ENCODE data around the gene BCS1L. TPM values are rescaled to one million over a fixed set of nuclear protein-coding genes. Genes with fewer than 3 reads are reported as not detected.

Gene BCS1L
- total RNA-seq, 1 donor from 2014 or later, result 31.3 TPM

- no peak for DNase-seq
Measured at GRCh38 chr2:218662377-218662776, 2.9 kb downstream of the BCS1L start.

DNA sequence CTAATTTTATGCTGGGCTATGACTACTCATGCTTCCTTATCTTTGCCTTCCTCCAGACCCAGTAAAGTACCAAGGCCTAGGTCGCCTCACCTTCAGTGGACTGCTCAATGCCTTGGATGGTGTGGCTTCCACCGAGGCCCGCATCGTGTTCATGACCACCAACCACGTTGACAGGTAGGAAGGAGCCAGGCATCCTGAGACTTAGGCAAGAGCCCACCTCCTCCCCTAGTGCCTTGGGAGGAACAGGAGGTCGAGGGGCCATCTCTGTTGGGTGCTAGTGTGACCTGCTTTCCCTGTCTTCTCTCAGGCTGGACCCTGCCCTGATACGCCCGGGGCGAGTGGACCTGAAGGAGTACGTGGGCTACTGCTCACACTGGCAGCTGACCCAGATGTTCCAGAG is 3.3 kb downstream of the BCS1L start:
- DNase-seq, result no peak

DNA sequence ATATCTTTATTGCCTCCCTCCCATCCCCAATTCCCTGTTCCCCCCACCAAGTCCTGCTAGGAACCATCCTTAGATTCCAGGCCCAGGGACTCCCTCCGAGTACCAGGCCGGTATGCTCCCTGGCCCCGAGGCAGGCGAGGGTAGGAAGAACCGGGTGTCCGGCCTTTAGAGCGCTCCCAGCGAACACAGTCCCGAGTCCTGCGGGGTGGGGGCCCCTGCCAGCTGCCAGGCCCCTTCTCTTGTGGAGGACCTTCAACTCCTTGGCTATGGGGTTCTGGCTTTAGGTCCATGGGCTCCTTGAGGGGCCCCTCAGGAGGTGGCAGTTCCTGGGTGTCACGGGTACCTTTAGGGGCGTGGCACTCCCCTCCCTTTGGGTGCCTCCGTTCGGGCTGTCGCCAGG is 4.4 kb downstream of the BCS1L start:
- DNase-seq, result no peak

DNA sequence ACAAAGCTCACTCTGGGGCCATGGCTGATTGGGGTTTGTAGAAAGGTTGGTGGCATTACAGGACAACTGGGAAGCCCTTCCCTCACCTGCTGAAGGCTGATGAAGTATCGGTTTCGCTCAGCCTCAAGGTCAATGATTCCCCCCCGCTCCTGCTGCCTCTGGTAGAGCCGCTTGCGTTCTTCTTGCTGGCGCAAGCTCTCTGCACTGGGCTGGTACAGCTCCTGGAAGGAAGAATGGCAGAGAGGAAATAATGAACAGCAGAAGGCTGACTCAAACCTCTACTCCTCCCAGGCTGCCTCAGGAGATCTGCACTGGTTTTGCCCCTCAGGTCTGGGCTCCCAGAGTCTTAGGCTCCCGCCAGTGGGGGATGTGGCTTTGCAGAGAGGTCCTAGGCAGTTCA is 5.2 kb downstream of the BCS1L start:
- no peak for DNase-seq

DNA sequence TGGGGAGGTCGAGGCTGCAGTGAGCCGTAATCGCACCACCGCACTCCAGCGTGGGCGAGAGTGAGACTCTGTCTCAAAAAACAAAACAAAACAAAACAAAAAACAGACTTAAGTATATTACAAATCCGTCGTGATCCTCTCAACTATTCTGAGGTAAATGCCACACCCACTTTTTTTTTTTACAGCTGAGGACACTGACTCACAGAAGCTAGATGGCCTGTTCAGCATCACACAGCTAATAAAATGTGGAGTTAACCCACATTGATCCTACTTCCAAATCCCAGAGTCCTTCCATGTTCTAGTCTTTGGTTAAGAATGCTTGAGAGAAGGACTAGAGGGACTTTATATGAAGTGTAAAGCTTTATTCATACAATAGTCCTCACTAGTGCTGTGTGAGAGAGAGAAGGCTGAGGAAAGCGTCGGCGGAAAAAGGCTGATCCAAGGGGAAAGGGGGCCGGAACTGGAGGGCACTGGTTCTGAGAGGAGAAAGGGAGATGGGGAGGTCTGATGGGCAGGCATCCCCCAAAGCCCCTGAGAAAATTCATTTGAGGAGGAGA is 11.7 kb downstream of the BCS1L start:
- DNase-seq, result peak; percentile 15

GRCh38 chr2:218671654-218672566 is 12.4 kb downstream of the BCS1L start, which contains the start of the genes RNF25 and STK36:
RNF25 (minus strand) TSS chr2:218672002; CDS start chr2:218671970, 32 bp downstream.
STK36 (plus strand) TSS chr2:218672086; CDS start chr2:218672830, 744 bp downstream.
- peak; percentile 85 for DNase-seq

- peak; percentile 29 for DNase-seq
Measured at GRCh38 chr2:218679119-218679518, 19.6 kb downstream of the BCS1L start.

DNA sequence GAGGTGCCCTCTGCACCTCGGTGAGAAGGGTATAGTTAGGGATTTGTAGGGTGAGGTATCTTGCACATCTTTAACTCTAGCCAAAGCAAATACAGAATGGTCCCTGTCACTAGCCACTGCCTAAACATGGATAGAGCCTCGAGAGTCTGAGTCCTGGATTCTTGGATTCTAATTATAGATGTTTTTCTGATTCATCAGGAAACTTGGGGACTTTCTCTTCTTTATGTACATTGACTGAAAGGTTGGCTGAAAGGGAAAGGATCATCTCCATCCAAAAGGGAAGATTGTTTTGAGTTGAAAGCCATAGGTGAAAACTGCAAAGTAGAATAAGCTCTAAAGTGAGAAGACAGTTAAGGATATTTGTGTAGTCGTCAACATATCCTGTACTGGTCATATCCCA is 20.6 kb downstream of the BCS1L start:
- DNase-seq, result no peak

- DNase-seq, result peak; percentile 90
Measured at GRCh38 chr2:218687400-218688060, 28.0 kb downstream of the BCS1L start.

DNA sequence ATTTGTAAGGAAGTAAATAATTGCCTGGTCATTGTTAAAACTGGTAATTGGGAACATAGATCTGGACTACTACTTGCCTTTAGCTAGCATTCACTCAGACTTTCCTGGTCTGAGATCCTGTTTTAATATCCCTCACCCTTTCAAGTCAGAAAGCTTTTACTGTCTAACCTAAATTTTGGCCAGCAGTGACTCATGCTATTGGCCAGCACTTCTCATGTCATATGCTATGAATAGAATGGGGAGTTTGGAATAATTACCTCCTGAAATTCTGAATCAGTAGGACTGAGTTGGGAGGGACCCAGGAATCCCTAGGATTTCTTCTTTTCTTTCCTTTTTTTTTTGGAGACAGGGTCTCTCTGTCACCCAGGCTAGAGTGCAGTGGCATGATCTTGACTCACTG is 31.8 kb downstream of the BCS1L start:
- no peak for DNase-seq

- peak; percentile 10 for DNase-seq
Measured at GRCh38 chr2:218694405-218695145, 35.1 kb downstream of the BCS1L start.

DNA sequence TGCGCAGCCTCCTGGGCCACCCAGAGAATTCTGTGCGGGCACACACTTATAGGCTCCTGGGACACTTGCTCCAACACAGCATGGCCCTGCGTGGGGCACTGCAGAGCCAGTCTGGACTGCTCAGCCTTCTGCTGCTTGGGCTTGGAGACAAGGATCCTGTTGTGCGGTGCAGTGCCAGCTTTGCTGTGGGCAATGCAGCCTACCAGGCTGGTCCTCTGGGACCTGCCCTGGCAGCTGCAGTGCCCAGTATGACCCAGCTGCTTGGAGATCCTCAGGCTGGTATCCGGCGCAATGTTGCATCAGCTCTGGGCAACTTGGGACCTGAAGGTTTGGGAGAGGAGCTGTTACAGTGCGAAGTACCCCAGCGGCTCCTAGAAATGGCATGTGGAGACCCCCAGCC is 39.4 kb downstream of the BCS1L start:
- DNase-seq, result no peak

DNA sequence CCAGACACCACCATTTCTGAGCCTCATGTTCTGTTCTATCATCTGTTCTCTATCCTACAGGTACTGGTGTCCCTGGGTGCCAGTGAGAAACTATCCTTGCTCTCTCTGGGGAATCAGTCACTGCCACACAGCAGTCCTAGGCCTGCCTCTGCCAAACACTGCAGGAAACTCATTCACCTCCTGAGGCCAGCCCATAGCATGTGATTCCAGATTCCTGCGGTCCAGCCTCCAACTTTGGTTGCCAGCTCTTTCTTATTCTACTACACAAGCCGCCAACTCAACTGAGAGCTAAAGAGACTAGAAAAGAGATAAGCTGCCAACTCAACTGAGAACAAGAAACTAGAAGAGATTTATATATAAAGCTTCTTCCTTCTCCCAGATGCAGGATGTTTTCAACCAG is 42.3 kb downstream of the BCS1L start:
- no peak for DNase-seq

GRCh38 chr2:218703341-218703740 is 43.9 kb downstream of the BCS1L start:
- no peak for DNase-seq

DNA sequence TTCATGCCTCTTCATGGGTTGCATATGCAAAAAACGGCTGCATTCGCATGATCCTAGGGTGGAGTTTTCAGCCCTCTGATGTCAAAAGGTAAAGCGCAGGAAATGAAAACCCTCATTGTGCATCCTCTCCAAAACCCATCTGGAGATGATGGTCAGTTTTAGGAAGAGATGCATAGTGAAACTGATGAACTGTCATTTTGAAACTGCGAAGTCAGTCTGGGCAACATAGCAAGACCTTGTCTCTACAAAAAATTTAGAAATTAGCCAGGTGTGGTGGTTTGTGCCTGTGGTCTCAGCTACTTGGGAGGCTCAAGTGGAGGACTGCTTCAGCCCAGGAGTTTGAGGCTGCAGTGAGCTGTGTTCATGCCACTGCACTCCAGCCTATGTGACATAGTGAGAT is 48.6 kb downstream of the BCS1L start:
- DNase-seq, result no peak

DNA sequence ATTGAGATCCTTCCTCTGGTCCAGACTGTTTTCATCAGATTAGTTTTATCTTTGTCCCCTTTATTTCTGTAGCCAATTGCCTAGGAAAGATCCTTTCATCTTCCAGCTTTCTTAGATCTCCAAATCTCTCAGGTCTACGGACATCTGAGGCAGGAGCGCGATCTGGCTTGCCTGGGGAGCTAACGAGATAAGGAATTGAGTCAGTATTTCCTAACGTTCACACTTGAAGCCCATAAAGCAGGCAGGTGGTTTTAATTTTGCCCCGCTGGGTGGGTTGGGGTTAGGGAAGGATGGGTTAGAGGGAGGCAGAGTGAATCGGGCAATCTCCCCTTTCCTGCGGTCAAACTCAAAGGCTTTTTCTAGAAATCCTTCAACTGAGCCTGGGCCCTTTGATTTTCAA is 50.4 kb downstream of the BCS1L start:
- no peak for DNase-seq

DNA sequence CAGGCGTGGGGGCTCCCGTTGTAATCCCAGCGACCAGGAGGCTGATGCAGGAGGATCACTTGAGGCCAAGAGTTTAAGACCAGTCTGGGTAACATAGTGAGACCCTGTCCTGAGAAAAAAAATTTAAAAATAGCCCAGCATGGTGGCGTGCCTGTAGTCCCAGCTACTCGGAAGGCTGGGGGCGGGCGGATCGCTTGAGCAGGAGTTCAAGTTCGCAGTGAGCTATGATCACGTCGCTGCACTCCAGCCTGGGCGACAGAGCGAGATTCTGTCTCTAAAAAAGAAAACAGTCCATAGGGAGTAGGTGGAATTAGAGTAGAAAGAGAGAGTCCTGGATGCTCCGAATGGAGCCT is 50.8 kb downstream of the BCS1L start:
- no peak for DNase-seq

DNA sequence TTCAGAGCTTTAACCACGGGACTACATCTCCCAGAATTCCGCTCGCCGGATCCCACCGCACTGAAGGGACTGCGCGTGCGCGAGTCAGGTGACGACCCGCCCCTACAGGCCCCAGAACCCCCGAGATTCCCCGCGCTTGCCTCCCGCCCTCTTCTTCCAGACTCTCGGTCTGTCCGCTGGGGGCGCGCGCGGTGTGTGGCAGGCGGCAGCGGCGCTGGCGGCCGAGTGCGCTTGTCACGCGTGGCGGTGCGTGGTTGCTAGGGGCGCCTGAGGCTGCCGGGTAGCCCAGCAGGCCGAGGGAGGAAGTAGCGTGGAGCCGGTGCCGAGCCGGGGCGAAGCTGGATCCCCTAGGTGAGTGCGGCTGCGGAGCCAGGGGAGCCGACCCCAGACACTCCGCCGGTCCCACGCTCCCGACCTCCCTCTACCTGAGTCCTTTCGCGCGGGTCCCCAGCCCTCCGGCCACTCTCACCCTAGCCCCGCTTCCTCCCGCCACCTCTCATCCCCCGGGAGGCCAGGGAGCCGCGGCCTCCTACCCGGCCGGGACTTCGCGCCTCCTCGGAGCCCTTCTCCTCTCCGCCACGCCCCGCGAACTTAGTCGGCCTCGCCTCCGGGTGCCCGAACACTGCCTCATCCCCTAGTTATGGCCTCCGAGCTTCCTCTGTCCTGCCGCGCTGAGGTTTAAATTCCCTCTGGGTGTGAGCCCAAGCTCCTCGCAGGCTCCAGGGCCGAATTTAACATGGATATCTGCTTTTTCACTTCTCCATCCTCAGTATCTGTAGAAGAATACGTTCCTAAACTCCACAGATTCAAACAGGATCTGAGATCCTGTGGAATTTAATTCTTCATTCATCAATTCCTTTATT is 51.4 kb downstream of the BCS1L start, which contains the start of gene TTLL4:
TSS of gene TTLL4 (plus strand) at position 149 of the 863 bp plus-strand sequence. CDS start 26,842 bp downstream, outside the sequence.
- DNase-seq, result peak; percentile 98

- peak; percentile 32 for DNase-seq
Measured at GRCh38 chr2:218711550-218711929, 52.1 kb downstream of the BCS1L start.

Measured in dermis blood vessel endothelial cell (primary cell).